SU-DHL-6 (cell line): ENCODE data around the gene DTX3.

ENCODE experiments used
- H2AFZ ChIP-seq: fragments of 200-600 bp; sonication (generic); 2 replicates; pipeline ENCODE4 v1.6.1; 2014; ENCODE audit warnings: low read depth, mild to moderate bottlenecking, moderate library complexity, mixed read lengths, antibody characterized with exemption, low read length; ENCODE audit not compliant: severe bottlenecking
- H3F3A ChIP-seq: fragments of 200-600 bp; shearing (Covaris generic); 2 replicates; pipeline ENCODE4 v1.6.0; 2016; ENCODE audit warnings: antibody characterized with exemption, mild to moderate bottlenecking; ENCODE audit not compliant: insufficient read depth
- H3K27ac ChIP-seq: fragments of 200-600 bp; sonication (generic); 2 replicates; pipeline ENCODE4 v1.5.1; 2016; ENCODE audit warnings: low read depth, mild to moderate bottlenecking, low read length, moderate library complexity, mixed read lengths
- H3K27me3 ChIP-seq: fragments of 200-600 bp; sonication (generic), shearing (Covaris generic); 2 replicates; pipeline ENCODE4 v1.6.0; 2014; ENCODE audit warnings: mild to moderate bottlenecking, low read length
- H3K36me3 ChIP-seq: fragments of 200-600 bp; sonication (generic); 2 replicates; pipeline ENCODE4 v1.6.1; 2014; ENCODE audit warnings: mild to moderate bottlenecking, low read length, mixed read lengths
- H3K4me2 ChIP-seq: fragments of 300-600, 200-600 bp; shearing (Covaris generic), sonication (generic); 2 replicates; pipeline ENCODE4 v1.6.0; 2014; ENCODE audit warnings: low read length, low read depth, mild to moderate bottlenecking; ENCODE audit not compliant: poor library complexity, severe bottlenecking
- H3K4me3 ChIP-seq: fragments of 200-600 bp; sonication (generic); 2 replicates; pipeline ENCODE4 v1.5.1; 2014; ENCODE audit warnings: antibody characterized with exemption, low read length, mild to moderate bottlenecking, mixed read lengths; ENCODE audit not compliant: insufficient read depth, poor library complexity, severe bottlenecking
- H3K79me2 ChIP-seq: fragments of 200-600 bp; sonication (generic); 2 replicates; pipeline ENCODE4 v1.6.1; 2014; ENCODE audit warnings: mild to moderate bottlenecking, low read length, moderate library complexity; ENCODE audit not compliant: insufficient read depth
- H3K9ac ChIP-seq: fragments of 200-600 bp; sonication (generic); 2 replicates; pipeline ENCODE4 v1.7.0; 2014; ENCODE audit warnings: mild to moderate bottlenecking, low read length
- H3K9me2 ChIP-seq: fragments of 200-600 bp; sonication (generic); replicated peaks from 2 replicates; pipeline ENCODE4 v1.6.1; 2014; ENCODE audit warnings: low read length; ENCODE audit not compliant: insufficient read depth
- H3K9me3 ChIP-seq: fragments of 200-600 bp; sonication (generic); 2 replicates; pipeline ENCODE4 v1.6.1; 2014; ENCODE audit warnings: low read length, mixed read lengths; ENCODE audit not compliant: insufficient read depth
- H4K20me1 ChIP-seq: fragments of 200-600 bp; sonication (generic); 2 replicates; pipeline ENCODE4 v1.6.1; 2014; ENCODE audit warnings: low read depth, mild to moderate bottlenecking, antibody characterized with exemption, low read length, moderate library complexity, mixed read lengths
- EZH2phosphoT487 ChIP-seq: fragments of 200-600 bp; sonication (generic), shearing (Covaris generic); conservative IDR thresholded peaks from 2 replicates; pipeline ENCODE4 v1.6.1; 2018; ENCODE audit warnings: mild to moderate bottlenecking, antibody characterized with exemption, low read length, moderate library complexity, mixed read lengths
- TF ChIP-seq, protein P1 (sequence below): fragments of 200-600 bp; sonication (generic); IDR thresholded peaks from one replicate; pipeline ENCODE4 v1.5.1; 2017; ENCODE audit warnings: antibody characterized with exemption, mild to moderate bottlenecking, low read length, moderate library complexity; ENCODE audit not compliant: insufficient read depth, poor library complexity, severe bottlenecking

DTX3 gene

DNA sequence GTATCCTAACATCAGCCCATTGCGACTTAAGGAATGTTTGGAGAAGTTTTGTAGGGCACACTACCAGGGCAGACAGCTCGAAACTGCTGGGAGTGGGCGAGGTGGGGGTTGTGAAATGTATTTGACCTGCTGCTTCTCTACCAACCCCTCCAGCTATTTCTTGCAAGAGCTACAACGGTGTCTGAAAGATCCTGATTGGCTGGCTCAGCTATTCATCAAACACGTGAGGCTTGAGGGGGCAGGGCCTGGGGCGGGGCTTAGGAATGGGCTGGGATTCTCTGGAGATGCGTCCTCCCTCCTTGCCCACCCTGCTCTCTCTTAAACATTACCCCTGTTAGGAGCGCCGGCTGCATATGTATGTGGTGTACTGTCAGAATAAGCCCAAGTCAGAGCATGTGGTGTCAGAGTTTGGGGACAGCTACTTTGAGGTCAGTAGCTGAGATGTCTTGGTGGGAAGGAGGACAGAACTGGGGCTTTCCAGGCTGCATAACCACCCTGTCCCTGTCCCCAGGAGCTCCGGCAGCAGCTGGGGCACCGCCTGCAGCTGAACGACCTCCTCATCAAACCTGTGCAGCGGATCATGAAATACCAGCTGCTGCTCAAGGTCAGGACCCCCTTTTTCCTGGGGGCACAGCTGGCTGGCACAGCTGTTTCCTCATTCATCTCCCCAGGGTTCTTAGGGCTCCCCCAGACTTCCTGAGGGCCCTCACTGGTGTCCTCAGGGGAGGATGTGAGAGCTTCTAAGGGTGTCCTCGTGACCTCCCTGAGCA lies 9.7 kb downstream of the DTX3 start:
- no peaks in the 10 kb centered on the region for H4K20me1 ChIP-seq
- H3K27me3 ChIP-seq, result no peaks in the 10 kb centered on the region
- no peak overlapping the region for H3K9ac ChIP-seq
- TF ChIP-seq EZH2phosphoT487, result no peak
- TF ChIP-seq, protein P1, sequence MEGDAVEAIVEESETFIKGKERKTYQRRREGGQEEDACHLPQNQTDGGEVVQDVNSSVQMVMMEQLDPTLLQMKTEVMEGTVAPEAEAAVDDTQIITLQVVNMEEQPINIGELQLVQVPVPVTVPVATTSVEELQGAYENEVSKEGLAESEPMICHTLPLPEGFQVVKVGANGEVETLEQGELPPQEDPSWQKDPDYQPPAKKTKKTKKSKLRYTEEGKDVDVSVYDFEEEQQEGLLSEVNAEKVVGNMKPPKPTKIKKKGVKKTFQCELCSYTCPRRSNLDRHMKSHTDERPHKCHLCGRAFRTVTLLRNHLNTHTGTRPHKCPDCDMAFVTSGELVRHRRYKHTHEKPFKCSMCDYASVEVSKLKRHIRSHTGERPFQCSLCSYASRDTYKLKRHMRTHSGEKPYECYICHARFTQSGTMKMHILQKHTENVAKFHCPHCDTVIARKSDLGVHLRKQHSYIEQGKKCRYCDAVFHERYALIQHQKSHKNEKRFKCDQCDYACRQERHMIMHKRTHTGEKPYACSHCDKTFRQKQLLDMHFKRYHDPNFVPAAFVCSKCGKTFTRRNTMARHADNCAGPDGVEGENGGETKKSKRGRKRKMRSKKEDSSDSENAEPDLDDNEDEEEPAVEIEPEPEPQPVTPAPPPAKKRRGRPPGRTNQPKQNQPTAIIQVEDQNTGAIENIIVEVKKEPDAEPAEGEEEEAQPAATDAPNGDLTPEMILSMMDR, result no peak
- H2AFZ ChIP-seq, result no peak overlapping the region
- no peaks in the 10 kb centered on the region for H3K79me2 ChIP-seq
- no peak overlapping the region for H3K27ac ChIP-seq
- H3F3A ChIP-seq, result no peaks in the 10 kb centered on the region
- no peak overlapping the region for H3K4me2 ChIP-seq
- no peaks in the 10 kb centered on the region for H3K36me3 ChIP-seq
- no peak overlapping the region for H3K4me3 ChIP-seq
- no peaks in the 10 kb centered on the region for H3K9me3 ChIP-seq
- no peaks in the 10 kb centered on the region for H3K9me2 ChIP-seq

DNA sequence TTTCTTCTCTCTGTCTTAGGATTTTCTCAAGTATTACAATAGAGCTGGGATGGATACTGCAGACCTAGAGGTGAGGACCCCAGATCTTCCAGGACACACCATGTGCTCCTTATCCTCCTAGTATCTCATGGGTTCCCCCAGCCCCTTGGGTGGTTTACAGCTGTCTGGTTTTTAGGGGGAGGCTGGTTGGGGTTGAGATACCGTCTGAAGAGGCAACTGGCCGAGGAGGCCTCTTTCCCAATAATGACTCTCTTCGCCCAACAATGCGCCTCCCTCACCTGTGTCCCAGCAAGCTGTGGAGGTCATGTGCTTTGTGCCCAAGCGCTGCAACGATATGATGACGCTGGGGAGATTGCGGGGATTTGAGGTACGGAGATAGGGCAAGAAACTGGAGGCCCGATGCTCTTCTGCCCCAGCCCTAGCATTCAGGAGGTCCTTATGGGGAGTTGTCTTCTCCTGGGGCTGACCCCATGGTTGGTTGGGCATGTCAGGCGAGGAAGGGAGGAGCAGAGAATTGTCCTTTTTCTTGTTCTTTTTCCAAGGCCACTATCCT lies 10.4 kb downstream of the DTX3 start:
- Histone ChIP-seq H4K20me1 (no peaks in the 10 kb centered on the region), H3K9me2 (no peaks in the 10 kb centered on the region), H3K79me2 (no peaks in the 10 kb centered on the region), H3K27ac (no peak overlapping the region), H2AFZ (no peak overlapping the region), H3K27me3 (no peaks in the 10 kb centered on the region), H3K9me3 (no peaks in the 10 kb centered on the region), H3K9ac (no peak overlapping the region), H3K4me2 (no peak overlapping the region), H3K4me3 (no peak overlapping the region), H3F3A (no peaks in the 10 kb centered on the region), H3K36me3 (no peaks in the 10 kb centered on the region)
- TF ChIP-seq, protein P1, result no peak
- no peak for TF ChIP-seq EZH2phosphoT487

DNA sequence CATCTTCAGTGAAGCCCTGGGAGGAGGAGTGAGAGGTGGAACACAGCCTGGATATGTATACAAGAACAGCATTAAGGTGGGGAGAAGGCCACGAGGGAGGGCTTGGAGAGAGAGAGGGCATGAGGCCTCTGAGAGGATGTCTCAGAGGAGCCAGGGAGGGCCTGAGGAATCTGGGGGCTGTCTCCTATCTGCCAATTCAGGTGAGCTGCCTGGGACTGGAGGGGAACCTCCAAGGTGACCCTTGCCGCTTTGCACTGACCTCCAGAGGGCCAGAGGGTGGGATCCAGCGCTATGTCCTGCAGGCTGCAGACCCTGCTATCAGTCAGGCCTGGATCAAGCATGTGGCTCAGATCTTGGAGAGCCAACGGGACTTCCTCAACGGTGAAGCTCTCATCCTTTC lies 11.0 kb downstream of the DTX3 start:
- Histone ChIP-seq H3K4me2 (no peak overlapping the region), H3K9me3 (no peaks in the 10 kb centered on the region), H3K36me3 (no peaks in the 10 kb centered on the region), H3K9me2 (no peaks in the 10 kb centered on the region), H3K79me2 (no peaks in the 10 kb centered on the region), H3K9ac (no peak overlapping the region), H4K20me1 (no peaks in the 10 kb centered on the region), H2AFZ (no peak overlapping the region), H3F3A (no peaks in the 10 kb centered on the region), H3K27ac (no peak overlapping the region), H3K27me3 (no peaks in the 10 kb centered on the region), H3K4me3 (no peak overlapping the region)
- no peak for TF ChIP-seq EZH2phosphoT487
- TF ChIP-seq, protein P1, result no peak
